Fibroblast of upper back skin (primary cell): Measurements from ENCODE around the gene MRPL33.

ENCODE experiments used
- DNase-seq: peaks from one replicate; pipeline ENCODE4 v3.0.0-alpha.2; 2013

MRPL33 gene

GRCh38 chr2:27779417-27780055 lies 8.0 kb downstream of the MRPL33 start:
- DNase-seq: no peak

DNA sequence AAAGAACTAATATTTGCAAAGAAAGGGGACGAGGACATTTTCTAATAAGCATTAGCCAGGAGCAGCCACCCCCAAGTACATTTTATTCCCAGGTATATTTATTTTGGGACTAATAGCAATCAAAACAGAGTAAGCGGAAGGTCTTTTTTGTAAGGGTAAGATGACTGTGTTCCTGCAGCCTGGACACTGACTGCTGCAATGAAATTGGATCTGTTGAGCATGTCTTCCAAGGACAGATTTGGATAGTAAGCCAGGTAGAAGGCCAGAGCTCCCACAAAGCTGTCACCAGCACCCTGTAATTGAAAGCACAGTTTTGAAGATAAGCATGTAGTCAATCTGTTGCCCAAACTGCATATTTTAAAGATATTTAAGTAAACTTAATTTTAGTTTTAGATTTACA lies 10.0 kb downstream of the MRPL33 start:
- DNase-seq: no peak

GRCh38 chr2:27782701-27783100 lies 11.2 kb downstream of the MRPL33 start:
- no peak for DNase-seq

- DNase-seq: no peak
Measured at GRCh38 chr2:27790796-27791195, 19.3 kb downstream of the MRPL33 start.

DNA sequence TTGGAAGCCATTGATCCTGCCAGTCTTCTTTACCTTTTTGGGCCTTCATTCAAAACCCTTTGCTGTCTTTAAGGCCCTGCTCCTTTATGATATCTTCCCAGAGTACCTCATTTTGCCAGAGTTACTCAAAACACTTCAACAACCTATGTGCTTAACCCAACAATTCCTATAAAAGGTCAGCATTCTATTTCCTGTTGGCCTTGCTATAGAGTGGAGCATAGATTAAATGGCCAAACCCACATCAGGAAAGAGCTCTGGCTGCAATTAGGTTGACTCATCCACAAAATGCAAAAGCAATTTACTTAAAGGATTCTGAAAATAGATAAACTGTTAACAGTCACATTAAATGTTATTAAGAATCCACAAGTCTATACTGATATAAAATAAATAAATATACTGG lies 21.2 kb downstream of the MRPL33 start:
- DNase-seq: peak; percentile 75

DNA sequence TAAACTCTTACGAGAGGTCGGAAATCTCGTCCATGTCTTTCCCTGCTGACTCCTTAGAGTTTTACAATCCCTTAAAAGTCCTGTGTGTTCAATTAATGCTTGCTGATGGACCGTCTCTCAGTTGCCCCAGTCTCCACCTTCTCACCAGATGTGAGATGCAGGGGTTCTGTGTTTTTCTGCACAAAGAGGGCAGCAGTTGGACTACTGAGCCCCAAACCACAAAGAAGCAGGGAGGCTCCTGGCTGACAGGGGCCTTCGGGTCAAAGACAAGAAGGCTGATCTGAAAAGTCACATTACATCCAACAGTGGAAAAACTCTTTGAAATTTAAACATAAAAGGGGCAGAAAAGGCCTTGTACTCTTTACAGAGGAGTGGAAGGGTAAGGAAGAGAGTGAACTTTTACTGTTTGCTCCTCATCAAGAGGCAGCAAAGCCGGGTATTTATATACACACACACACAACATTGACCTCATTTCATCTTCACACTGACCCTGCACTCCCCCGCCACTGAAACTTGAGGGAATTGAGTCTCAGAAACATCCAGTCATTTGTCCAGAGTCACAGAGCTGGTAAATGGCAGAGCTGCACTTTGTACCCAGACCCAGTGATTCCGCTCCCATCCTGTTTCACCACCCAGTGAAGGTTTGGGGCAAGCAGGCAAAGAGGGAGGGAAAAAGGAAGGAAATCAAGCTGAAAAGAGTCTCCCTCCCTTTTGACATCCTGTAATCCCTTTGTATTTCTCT lies 23.7 kb downstream of the MRPL33 start:
- peak; percentile 14 for DNase-seq

GRCh38 chr2:27795868-27796277 lies 24.4 kb downstream of the MRPL33 start:
- peak; percentile 63 for DNase-seq

- DNase-seq: peak; percentile 26
Measured at GRCh38 chr2:27796791-27797765, 25.6 kb downstream of the MRPL33 start.

DNA sequence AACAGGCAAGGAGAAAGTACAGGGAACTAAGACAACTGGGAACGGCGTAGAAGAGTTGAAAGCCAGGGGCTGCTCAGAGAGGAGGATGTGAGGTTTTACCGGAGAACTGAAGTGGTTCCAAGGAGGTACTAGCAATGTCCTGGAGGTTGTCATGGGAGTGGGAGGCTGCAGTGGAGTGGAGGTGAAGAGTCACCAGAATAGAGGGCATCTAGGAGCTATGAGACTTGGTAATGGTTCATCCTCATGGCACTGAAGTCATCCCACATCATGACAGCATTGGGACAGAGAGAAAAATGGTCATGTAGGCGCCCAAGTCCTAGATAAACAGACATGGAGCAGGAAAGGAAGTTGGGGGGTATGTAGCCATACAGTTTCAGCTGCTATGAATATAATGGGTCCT lies 26.3 kb downstream of the MRPL33 start:
- DNase-seq: no peak

DNA sequence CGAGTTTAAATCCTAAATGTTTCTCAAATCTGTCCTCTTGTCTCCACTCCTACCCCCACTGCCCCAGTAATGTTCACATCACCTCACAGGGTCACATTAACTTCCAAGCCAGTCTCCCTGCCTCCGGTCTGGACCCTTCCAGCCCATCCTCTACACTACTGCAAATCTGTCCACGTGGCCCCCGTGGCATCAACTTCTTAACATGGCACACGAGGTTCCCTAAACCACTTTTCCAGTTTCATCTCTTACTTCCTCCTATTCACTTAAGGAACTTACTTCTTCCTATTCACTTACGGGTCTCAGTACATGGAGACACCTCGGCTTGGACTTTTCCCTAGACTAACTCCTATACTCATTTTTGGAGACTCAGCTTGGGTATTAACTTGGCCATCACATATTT lies 27.0 kb downstream of the MRPL33 start:
- DNase-seq: no peak

DNA sequence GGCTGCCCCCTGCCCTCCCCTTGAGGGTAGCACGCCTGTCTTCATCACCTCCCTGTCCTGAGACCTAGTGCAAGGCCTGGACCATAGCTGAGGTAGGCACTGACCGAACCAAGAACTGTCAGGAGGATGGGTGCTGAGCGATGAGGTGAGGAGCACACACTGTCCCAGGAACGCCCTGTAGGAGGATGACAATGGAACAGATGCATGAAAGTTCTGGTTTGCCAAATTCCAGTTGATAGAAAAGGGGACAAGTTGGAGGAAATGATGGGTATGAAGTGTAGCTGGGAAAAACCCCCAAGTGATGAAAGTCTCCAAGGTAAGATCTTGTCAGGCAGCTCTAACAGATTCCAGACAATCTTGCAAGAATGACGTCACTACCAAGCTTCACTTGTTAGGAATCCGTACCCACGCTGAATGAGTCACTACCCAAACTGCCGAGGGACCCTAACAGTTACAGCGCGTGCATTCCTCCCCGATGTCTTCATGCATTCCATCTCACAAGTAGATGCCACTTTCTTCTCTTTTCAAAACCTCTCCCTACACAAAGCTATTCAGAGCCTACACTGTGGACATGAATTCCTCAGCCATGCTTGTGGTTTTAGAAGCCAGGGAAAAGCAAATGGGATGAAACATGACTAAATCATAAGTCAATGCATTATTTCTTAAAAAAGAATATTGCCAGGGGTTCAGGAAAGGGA lies 27.6 kb downstream of the MRPL33 start:
- DNase-seq: peak; percentile 100

DNA sequence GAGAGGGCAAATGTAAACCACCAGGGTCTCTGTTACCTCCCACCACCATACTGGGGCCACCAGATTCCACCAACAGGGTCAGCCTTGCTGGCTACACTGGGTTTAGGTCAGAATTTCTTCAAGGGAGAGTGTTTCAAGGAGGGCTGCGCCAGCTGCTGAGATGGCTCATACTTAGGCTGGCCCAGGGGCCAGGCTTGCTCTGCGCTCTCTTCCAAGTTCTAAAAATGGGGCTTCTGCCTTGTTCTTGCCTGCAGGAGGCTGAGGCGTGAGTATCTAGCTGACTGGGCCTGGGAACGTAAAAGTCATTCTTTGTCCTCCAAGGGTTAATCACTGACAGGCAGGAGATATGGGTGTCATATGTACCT lies 28.1 kb downstream of the MRPL33 start:
- no peak for DNase-seq

DNA sequence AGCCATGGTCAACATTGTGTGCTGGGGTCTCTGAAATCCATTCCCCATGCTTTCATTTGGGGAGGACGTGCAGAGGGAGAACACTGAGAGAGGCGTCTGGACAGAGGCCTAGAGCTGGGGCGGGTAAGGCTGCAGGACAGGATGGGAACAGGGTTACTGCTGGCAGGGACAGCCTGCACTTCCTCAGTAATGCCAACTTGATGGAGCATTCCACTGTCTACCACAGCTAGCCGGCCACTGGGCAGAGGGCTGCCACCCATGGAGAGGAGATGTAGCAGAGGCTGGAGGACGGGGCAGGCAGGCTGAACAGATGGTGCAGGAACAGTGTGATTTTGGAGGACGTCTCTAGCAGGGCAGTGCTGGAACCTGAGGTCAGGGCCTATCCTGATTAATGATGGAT lies 29.3 kb downstream of the MRPL33 start:
- DNase-seq: no peak

DNA sequence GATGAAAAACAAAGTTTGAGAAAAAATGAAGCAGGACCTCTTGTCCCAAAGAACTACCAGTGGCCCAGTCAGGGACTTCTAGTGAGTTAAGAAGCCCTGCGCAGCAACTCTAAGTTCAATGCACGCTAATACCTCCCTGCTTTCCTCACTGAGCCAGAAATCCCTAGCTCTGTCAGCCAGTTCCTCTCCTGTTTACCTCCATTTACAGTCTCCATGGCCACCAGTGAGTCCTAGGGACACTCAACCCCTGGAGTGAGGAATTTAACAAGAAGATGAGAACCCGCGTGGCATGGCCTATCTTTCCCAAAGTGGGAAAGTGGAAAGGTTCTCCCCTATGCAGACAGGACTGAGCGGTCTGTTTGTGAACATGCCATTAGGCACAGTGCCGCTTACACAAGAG lies 31.0 kb downstream of the MRPL33 start:
- no peak for DNase-seq

DNA sequence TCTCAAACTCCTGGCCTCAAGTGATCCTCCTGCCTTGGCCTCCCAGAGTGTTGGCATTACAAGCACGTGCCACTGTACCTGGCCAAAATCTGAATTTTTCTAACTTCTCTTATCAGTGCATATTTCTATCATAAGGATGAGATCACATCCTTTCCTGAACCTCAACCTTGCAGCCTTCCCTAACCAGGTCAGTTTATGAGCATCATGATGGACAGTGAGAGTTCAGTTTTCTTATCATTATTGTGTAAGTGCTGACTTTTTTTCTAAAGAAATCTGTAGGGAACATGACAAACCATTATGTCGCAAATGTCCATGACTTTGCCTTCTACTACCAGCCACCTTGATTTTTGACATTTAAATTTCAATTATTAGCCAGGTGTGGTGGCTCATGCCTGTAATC lies 31.5 kb downstream of the MRPL33 start:
- no peak for DNase-seq

GRCh38 chr2:27804146-27804545 lies 32.6 kb downstream of the MRPL33 start:
- DNase-seq: peak; percentile 68

DNA sequence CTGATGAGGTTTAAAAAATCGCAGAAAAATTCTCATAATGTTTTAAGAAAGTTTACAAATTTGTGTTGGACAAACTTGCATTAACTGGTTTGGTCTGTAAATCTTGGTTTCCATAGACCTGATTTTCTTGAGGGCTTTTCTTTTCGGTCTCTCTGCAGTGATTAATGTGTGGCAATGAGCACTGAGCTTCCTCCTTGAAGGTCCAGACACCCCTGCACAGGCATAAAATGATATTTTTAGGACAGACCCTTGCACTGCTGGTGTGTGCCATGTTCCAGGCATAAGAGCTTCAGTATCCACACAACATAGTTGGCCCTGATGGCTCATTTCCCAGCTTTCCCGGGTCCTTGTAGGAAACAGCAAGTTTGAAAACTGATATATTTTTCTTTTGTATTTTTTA lies 33.7 kb downstream of the MRPL33 start:
- DNase-seq: no peak

- no peak for DNase-seq
Measured at GRCh38 chr2:27806311-27807059, 35.0 kb downstream of the MRPL33 start.

- DNase-seq: peak; percentile 43
Measured at GRCh38 chr2:27807476-27807875, 36.0 kb downstream of the MRPL33 start.

DNA sequence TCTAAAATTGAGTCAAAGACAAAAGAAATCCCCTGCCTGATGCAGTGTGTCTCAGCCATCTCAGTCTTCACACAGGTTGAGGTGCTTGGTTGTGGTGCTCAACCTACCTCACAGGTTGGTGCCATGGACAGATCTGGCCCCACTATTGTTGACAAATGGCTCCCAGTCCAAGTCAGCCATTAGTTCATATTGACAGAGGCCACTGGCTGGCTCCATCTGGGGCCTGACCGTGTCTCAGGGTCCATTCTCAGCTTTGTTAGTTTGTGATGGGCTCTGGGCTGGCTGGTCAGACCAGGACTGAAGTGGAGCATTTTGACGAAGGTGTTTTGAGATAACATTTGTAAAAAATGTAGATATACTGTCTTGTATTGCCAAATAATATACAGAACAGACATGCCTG lies 36.9 kb downstream of the MRPL33 start:
- no peak for DNase-seq

DNA sequence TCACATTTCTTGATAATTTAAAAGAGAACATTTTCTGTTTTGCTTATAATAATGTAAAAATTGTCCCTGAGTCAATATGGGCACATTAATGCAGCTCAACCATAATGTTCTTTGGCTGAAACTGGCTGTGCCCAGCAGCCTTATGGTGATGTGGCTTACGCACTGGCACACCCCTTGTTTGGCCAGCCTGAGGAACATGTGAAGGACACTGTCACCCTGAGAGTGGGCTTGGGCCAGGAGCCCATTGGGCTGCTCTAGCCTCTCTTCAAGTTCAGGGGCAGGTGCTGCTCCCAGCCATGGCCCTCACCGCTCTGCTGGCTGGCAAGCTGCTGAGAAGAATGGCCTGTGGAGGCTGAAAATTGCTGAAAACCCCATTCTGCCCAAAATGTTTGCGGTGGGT lies 37.5 kb downstream of the MRPL33 start:
- DNase-seq: no peak

DNA sequence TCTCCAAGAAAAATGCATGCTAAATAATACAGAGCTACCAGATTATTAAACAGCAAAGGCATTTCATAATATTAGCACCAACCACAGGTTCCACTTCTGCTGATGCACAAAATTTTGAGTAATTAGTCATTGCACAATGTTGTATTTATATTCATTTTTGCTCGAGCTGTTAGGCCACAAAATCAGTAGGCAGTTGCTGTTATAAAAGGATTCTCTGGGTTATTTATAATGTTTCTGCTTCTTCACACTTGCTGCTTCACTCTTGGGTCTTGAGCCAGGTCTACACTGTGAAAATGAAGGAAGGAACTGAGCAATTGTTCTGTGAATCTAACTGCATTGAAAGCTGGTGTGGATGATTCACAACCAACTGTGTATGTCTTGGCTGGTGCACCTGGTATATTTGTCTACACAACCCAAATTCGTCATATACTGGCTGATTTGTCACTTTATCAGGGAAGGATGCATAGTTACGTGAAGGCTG lies 38.3 kb downstream of the MRPL33 start:
- peak; percentile 82 for DNase-seq
